ENCODE measurements around the gene EPHA7. TPM values are rescaled to one million over a fixed set of nuclear protein-coding genes. Genes with fewer than 3 reads are reported as not detected.

EPHA7 gene
- total RNA-seq, 1 experiment from 2014 or later, result 9.5 TPM

DNA sequence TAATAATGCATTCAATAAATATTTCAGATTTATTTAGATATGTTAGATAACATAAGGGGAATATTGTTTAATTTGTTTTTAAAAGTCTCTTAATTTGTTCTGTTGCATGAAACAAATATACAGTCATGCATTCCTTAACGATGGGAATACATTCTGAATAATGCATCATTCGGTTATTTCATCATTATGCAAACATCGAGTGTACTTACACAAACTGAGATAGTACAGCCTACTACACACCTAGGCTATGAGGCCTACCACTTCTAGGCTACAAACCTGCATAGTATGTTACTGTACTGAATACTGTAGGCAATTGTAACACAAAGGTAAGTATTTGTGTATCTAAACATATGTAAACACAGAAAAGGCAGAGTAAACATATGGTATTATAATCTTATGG, 118.7 kb downstream of the EPHA7 start:
- no peaks in the 10 kb centered on the region for H3K9me3 Mint-ChIP-seq
- no peak overlapping the region for H3K14ac ChIP-seq (ENCODE audit: insufficient read depth, low read length)
- H3K4ac ChIP-seq (ENCODE audit: low read depth, low read length), result no peak overlapping the region
- no peak overlapping the region for H3K56ac ChIP-seq (ENCODE audit: insufficient read length, low read depth, low read length)
- H3K4me1 ChIP-seq (ENCODE audit: insufficient read depth, low read length), result no peaks in the 10 kb centered on the region; the same call in 1 of the 2 replicates
- no peaks in the 10 kb centered on the region for H4K20me1 ChIP-seq (ENCODE audit: control insufficient read depth, insufficient read depth, insufficient read length)
- no peak overlapping the region for H2BK5ac ChIP-seq (ENCODE audit: insufficient read length, low read length)
- no peak overlapping the region for H2AFZ ChIP-seq (ENCODE audit: low read length)
- H2BK20ac ChIP-seq (ENCODE audit: low read depth, low read length, poor library complexity, severe bottlenecking), result no peak overlapping the region
- peaks cover 6 to 11% of the 10 kb centered on the region in 2 experiments for H3K4me1 Mint-ChIP-seq
- no peak overlapping the region for H2BK15ac ChIP-seq (ENCODE audit: low read depth, low read length)
- H2BK120ac ChIP-seq (ENCODE audit: low read depth, low read length, poor library complexity, severe bottlenecking), result no peak overlapping the region
- H3K4me2 ChIP-seq (ENCODE audit: insufficient read depth, insufficient read length, low read length), result no peak overlapping the region
- no peaks in the 10 kb centered on the region for H3K9me3 ChIP-seq (ENCODE audit: control insufficient read depth, low read depth, low read length)
- no peak overlapping the region for H2AK5ac ChIP-seq (ENCODE audit: insufficient read length, low read length)
- H3K23me2 ChIP-seq (ENCODE audit: insufficient read length, low read depth, low read length, poor library complexity, severe bottlenecking), result no peaks in the 10 kb centered on the region
- DNase-seq, result no peak
- H4K5ac ChIP-seq (ENCODE audit: insufficient read length, low read depth, low read length), result no peak overlapping the region
- H4K8ac ChIP-seq (replicated peaks; ENCODE audit: insufficient read length, low read depth, low read length), result no peak overlapping the region
- H3T11ph ChIP-seq (ENCODE audit: low read length), result no peak overlapping the region
- H3K9ac ChIP-seq (ENCODE audit: extremely low read depth, insufficient read length, low read length), result no peak overlapping the region
- H3K23ac ChIP-seq (ENCODE audit: insufficient read length, low read depth, low read length), result no peak overlapping the region
- H3K27me3 ChIP-seq (ENCODE audit: insufficient read depth, low read length), result no peaks in the 10 kb centered on the region
- H3K27me3 Mint-ChIP-seq (ENCODE audit: low read depth), result no peaks in the 10 kb centered on the region
- H3K18ac ChIP-seq (ENCODE audit: insufficient read length, low read depth, low read length), result no peak overlapping the region
- H3K27ac Mint-ChIP-seq, result no peak overlapping the region
- no peak overlapping the region for H3K27ac ChIP-seq (ENCODE audit: insufficient read length, low read depth, low read length)
- H3K36me3 Mint-ChIP-seq (ENCODE audit: insufficient read depth in 1 of 3, low read depth in 3 of 3), result peaks cover 0 to 5% (median 0%) of the 10 kb centered on the region in 3 experiments; a peak in 1 of 7 replicates
- no peaks in the 10 kb centered on the region for H3K79me1 ChIP-seq (ENCODE audit: insufficient read depth, low read depth, low read length, poor library complexity, severe bottlenecking)
- H3K79me2 ChIP-seq (ENCODE audit: insufficient read depth, low read length), result no peaks in the 10 kb centered on the region
- H4K91ac ChIP-seq (ENCODE audit: insufficient read length, low read depth, low read length), result no peak overlapping the region
- no CpG with 5 or more reads among the region's 3 CpGs for WGBS (ENCODE audit: extremely low coverage, insufficient read length, low lambda C conversion rate)
- TF ChIP-seq CTCF (conservative IDR thresholded peaks at IDR 0.05), result no peak
- H3K4me3 Mint-ChIP-seq, result no peak overlapping the region
- H2BK12ac ChIP-seq (ENCODE audit: insufficient read length, low read depth, low read length), result no peak overlapping the region

Data from H9 (cell line).